DND-41 (cell line): Measurements from ENCODE around the gene SLC48A1.

Source experiments
- CTCF ChIP-seq: IDR thresholded peaks from 2 replicates; pipeline ENCODE4 v1.5.1; 2012; ENCODE audit warnings: borderline replicate concordance, low read length, moderate library complexity, mild to moderate bottlenecking; ENCODE audit not compliant: poor library complexity, severe bottlenecking; ENCODE audit errors: extremely low read depth
- EZH2 ChIP-seq: IDR thresholded peaks from 3 replicates; pipeline ENCODE4 v1.6.1; 2012; ENCODE audit warnings: borderline replicate concordance, low read depth, mild to moderate bottlenecking, moderate library complexity, low read length, inconsistent platforms; ENCODE audit not compliant: severe bottlenecking

GRCh38 chr12:47828976-47829482 lies 56.0 kb downstream of the SLC48A1 start:
- TF ChIP-seq CTCF (no peak), EZH2 (no peak)
